GM12873 (cell line): Measurements from ENCODE around the gene REG3G.
A peak's percentile ranks its signal among the peaks of the same experiment; 100 is the strongest.

Source experiments
- CTCF ChIP-seq: IDR thresholded peaks from 2 replicates; pipeline ENCODE4 v1.5.1; 2012; ENCODE audit warnings: low read depth, mild to moderate bottlenecking, moderate library complexity, low read length, control low read depth; ENCODE audit not compliant: insufficient read depth; ENCODE audit errors: missing control alignments

REG3G gene

GRCh38 chr2:78999406-78999805, 26.1 kb upstream of the REG3G start:
- peak; percentile 41 for TF ChIP-seq CTCF

- no peak for TF ChIP-seq CTCF
These were observed 25.4 kb upstream of the REG3G start for GRCh38 chr2:79000008-79000576.

DNA sequence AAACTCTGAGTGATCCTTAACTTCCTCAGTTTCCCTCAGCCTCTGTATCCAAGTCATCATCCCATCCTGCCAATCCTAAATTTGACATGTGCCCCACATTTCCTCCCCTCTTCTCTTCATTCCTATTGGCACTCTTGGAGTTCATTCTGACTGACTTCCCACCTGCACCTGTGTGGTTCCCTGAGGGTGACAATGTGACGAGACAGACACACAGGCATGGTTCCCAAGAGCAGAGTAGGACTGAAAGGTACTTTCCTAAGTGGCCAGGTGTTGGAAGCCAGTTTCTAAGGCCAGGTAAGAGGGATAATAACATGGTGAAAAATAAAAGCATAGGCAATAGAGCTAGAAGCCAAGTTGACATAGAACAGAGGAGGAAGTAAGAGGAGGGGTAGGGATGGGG, 24.2 kb upstream of the REG3G start:
- no peak for TF ChIP-seq CTCF

DNA sequence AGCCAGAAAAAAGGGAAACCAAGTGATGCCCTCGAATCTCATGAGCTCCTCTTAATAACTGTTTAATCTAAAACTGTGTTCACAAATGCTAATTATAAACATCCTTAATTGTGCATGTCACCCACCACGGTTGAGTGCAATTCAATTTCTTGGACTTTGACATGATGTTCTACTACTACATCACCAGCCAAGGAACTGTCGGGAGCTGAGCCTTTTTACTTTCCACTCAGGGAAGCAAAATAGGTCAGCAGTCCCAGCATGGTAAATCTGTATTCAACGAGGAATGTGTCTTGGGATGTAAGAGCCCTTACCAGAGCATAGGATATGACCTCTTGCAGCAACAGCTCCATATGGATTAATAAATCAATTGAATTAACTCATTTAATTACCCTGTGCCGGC, 20.8 kb upstream of the REG3G start:
- no peak for TF ChIP-seq CTCF

- TF ChIP-seq CTCF = no peak
These were observed 20.3 kb upstream of the REG3G start for GRCh38 chr2:79005216-79005615.

DNA sequence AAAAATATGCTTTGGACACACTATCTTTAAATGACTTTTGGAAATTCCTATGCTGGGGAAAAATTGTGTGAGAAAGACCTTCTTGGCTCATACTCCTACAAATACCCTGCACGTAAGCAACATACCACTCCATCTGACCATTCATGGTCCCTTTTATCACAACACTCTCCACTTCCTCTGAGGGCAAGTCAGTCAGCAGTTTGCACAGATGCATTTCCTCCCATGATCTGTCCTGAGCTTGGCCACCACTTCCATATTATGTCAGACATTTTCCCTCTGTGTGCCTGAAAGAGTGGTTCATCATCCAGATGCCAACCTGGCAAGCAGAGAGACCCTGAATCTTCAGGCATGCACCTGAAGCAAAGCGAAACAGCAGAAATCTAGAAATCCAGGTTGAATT, 16.1 kb upstream of the REG3G start:
- TF ChIP-seq CTCF = no peak

DNA sequence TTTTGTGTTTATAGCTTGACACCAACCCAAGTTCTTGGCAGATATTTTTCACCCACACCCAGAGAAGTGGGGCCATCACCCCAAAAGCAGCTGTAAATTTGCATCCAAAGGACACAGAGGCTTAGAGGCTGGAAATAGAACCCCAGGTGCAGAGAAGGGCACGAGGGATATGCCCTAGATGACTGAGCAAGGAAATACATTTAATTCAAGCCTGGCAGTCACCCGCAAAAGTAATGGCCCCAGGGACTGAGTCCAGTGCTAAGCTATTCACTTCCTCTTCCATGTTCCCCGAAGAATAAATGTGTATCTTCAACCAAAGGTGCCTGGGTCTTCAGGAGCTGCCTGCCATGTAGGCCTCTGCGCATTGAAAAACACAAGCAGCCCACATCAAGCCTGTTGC, 14.0 kb upstream of the REG3G start:
- TF ChIP-seq CTCF = no peak

- TF ChIP-seq CTCF = no peak
These were observed 11.9 kb upstream of the REG3G start for GRCh38 chr2:79013629-79014028.
